ENCODE results near the gene LYVE1. TPM values are rescaled to one million over a fixed set of nuclear protein-coding genes. Genes with fewer than 3 reads are reported as not detected.

Gene LYVE1
- total RNA-seq, 6 donors from 2014 or later, result 5.2 to 105 (median 24.6) TPM

DNA sequence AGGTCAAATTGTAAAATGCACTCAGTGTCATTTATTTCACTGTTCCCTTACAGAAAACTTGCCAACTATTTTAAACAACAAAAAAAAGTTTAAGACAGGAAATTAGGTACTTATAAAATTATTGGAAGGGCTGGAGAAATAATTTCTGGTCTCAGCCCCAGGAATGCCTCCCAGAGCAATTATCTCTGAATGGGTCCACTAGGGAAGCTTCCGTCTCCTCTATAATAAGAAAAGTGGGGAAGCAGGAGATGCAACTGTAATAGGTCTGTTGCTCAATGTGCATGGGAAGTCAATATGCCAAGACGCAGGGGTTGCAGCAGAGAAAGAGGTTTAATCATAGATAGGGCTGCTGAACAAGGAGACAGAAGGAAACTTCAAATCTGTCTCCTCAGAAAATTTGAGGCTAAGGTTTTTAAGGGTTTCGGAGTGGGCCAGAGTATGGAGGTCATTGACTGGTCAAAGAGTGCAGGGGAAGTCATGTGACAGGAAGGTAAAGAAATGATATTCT is 16.6 kb downstream of the LYVE1 start:
- H3K4me3 ChIP-seq, result no peak overlapping the region
- DNase-seq, result no peak
- no peaks in the 10 kb centered on the region for H3K4me1 ChIP-seq
- TF ChIP-seq, protein P1, sequence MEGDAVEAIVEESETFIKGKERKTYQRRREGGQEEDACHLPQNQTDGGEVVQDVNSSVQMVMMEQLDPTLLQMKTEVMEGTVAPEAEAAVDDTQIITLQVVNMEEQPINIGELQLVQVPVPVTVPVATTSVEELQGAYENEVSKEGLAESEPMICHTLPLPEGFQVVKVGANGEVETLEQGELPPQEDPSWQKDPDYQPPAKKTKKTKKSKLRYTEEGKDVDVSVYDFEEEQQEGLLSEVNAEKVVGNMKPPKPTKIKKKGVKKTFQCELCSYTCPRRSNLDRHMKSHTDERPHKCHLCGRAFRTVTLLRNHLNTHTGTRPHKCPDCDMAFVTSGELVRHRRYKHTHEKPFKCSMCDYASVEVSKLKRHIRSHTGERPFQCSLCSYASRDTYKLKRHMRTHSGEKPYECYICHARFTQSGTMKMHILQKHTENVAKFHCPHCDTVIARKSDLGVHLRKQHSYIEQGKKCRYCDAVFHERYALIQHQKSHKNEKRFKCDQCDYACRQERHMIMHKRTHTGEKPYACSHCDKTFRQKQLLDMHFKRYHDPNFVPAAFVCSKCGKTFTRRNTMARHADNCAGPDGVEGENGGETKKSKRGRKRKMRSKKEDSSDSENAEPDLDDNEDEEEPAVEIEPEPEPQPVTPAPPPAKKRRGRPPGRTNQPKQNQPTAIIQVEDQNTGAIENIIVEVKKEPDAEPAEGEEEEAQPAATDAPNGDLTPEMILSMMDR (IDR thresholded peaks at IDR 0.05), result no peak
- TF ChIP-seq POLR2AphosphoS5 (IDR thresholded peaks at IDR 0.05) (no peak), EP300 (IDR thresholded peaks at IDR 0.05) (no peak), POLR2A (IDR thresholded peaks at IDR 0.05) (no peak)
- H3K27ac ChIP-seq, result no peak overlapping the region
- ATAC-seq (ENCODE audit: low FRiP score in 2 of 2), result no peak
- no peaks in the 10 kb centered on the region for H3K27me3 ChIP-seq
- H3K36me3 ChIP-seq, result no peaks in the 10 kb centered on the region
- peaks cover 0 to 4% (median 0%) of the 10 kb centered on the region in 4 donors for H3K9me3 ChIP-seq
- WGBS, 2 donors, result 85 to 94% methylated on average over 3 of the region's 3 CpGs

DNA sequence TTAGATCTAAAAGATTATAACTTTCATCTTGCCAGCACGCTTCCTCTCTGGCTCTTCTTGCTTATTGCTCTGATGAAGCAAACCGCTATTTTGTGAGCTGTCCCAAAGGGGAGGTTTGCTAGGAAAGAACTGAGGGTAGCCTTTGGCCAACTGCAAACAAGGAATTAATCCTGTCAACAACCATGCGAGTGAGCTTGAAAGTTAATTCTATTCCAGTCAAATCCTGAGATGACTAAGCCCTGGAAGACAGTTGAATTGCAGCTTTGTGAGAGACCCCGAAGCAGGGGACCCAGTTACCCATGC is 17.2 kb downstream of the LYVE1 start:
- no peak overlapping the region for H3K27ac ChIP-seq
- H3K4me1 ChIP-seq, result no peaks in the 10 kb centered on the region
- H3K9me3 ChIP-seq, result peaks cover 0 to 4% (median 0%) of the 10 kb centered on the region in 4 donors
- TF ChIP-seq POLR2AphosphoS5 (IDR thresholded peaks at IDR 0.05) (no peak), EP300 (IDR thresholded peaks at IDR 0.05) (no peak), POLR2A (IDR thresholded peaks at IDR 0.05) (no peak)
- TF ChIP-seq, protein P1 (IDR thresholded peaks at IDR 0.05), result no peak
- H3K36me3 ChIP-seq, result no peaks in the 10 kb centered on the region
- DNase-seq, result no peak
- WGBS, 2 donors, result 67 to 85% methylated on average over 4 of the region's 4 CpGs
- H3K27me3 ChIP-seq, result no peaks in the 10 kb centered on the region
- ATAC-seq (ENCODE audit: low FRiP score in 2 of 2), result no peak
- no peak overlapping the region for H3K4me3 ChIP-seq

DNA sequence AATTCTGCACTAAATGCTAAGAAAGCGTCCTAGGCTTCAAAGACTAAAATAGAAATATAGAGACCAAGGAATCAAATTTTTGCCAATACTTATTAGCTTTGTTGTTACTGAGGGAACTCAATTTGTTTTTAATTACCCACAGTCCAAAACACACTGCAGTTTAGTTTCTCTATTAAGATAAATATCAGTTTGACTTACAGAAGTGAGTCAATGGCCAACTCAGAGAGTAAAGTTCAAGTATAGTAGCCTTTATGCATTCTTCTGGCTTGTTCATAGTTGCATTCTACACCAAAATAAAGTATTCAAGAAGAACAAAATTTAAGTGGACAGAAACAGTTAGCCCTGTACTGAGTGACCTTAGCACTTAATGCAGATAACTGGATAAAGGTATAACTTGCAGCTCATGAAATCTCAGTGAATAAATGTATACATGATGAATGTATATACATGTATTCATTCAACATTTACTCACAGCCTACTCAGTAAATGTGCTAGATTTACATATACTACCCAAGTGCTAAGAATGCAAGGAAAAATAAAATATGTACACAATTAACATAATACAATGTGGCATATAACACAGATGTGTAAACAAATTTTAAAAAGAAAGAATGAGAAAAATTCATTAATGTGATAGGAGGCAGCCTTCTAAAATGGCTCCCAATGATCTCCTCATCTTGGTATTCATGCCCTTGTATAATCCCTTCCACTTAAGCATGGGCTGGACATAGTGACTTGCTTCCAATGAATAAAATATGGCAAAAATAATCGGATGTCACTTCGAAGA is 17.8 kb downstream of the LYVE1 start:
- Histone ChIP-seq H3K9me3 (peaks cover 0 to 4% (median 0%) of the 10 kb centered on the region in 4 donors), H3K36me3 (no peaks in the 10 kb centered on the region), H3K4me3 (no peak overlapping the region), H3K4me1 (no peaks in the 10 kb centered on the region), H3K27ac (no peak overlapping the region), H3K27me3 (no peaks in the 10 kb centered on the region)
- ATAC-seq (ENCODE audit: low FRiP score in 2 of 2) (no peak), DNase-seq (no peak)
- WGBS, 2 donors, result 80% methylated on average over 3 of the region's 3 CpGs
- TF ChIP-seq POLR2AphosphoS5 (IDR thresholded peaks at IDR 0.05) (no peak), EP300 (IDR thresholded peaks at IDR 0.05) (no peak), POLR2A (IDR thresholded peaks at IDR 0.05) (no peak)
- TF ChIP-seq, protein P1 (IDR thresholded peaks at IDR 0.05), result no peak

DNA sequence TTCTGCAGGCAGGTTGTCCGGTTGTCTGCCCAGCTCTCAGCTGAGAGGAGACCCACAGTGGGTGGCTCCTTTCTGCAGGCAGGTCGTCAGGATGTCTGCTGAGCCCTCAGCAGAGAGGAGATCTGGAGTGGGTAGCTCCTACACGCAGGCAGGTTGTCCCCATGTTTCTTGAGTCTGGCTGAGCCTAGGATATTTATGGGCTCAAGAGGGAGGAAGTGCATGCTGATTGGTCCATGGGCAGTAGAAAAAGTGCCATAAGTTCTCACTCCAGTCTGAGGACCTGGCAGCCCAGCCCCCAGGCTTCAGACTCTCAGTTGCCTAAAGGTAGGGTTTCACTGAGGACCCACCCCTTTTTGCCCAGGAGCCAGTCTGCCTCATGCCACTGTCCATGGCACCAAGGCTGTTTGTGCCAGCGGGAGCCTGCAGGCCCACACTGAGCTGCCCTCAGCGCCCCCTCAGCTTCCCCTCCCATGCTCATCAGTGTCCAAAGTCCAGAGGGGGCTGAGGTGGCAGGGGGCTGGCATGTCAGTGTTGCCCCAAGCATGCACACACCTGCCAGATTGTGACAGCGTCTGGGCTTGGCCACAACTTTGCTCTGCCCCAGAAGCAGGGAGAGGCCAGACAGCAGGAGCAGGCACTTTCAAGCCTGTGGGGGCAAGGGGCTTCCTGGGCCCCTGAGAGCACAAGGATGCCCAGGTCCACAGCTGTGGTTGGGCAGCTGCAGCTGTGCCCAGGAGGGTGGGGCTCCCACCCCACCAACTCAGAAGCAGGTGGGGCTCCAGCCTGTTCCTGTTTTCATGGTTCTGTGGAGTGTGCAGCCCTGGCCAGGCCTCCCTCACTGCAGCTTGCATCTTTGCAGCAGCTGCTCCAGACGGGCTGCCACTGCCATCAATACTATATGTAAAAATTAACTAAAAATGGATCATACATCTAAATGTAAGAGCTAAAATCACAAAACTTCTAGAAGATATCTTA is 23.7 kb downstream of the LYVE1 start:
- no peaks in the 10 kb centered on the region for H3K9me3 ChIP-seq
- ATAC-seq (ENCODE audit: low FRiP score in 2 of 2) (no peak), DNase-seq (peak in 1 of 2 donors; percentile 31)
- 84 to 92% methylated on average over 3 to 5 of the region's 7 CpGs for WGBS, 2 donors
- no peaks in the 10 kb centered on the region for H3K36me3 ChIP-seq
- no peak overlapping the region for H3K4me3 ChIP-seq
- no peak overlapping the region for H3K27ac ChIP-seq
- TF ChIP-seq POLR2AphosphoS5 (IDR thresholded peaks at IDR 0.05) (no peak), EP300 (IDR thresholded peaks at IDR 0.05) (no peak), POLR2A (IDR thresholded peaks at IDR 0.05) (no peak)
- TF ChIP-seq, protein P1 (IDR thresholded peaks at IDR 0.05), result no peak
- no peaks in the 10 kb centered on the region for H3K27me3 ChIP-seq
- H3K4me1 ChIP-seq, result peaks cover 2 to 6% (median 4%) of the 10 kb centered on the region in 4 donors
